Neutrophil (primary cell): Measurements from ENCODE around the gene MAP3K13.
"Not testable (repeated sequence)": the region's sequence is repeated elsewhere in the genome, so short reads cannot be mapped to it uniquely, and the experiment has no call there.

Experiments used
- H3K27ac ChIP-seq: fragments of 200-600 bp; sonication (generic); 2 replicates; pipeline ENCODE4 v1.5.1; 2016; ENCODE audit warnings: mild to moderate bottlenecking, moderate library complexity
- H3K27me3 ChIP-seq: fragments of 200-600 bp; sonication (generic); 2 replicates; pipeline ENCODE4 v1.6.0; 2016; ENCODE audit warnings: mild to moderate bottlenecking
- H3K36me3 ChIP-seq: fragments of 200-600 bp; sonication (generic); 2 replicates; pipeline ENCODE4 v1.5.1; 2017
- H3K4me1 ChIP-seq, 2 experiments: fragments of 200-600 bp in 1 of 2; sonication (generic) in 1 of 2; 1 replicate in 1 of 2; 2 replicates in 1 of 2; pipeline versions ENCODE4 v1.5.1 to v1.6.1; 2013 to 2016; ENCODE audit warnings: low read depth in 1 of 2, low read length in 1 of 2, mild to moderate bottlenecking in 1 of 2, moderate library complexity in 1 of 2; ENCODE audit not compliant: control insufficient read depth in 1 of 2, insufficient read depth in 1 of 2
- H3K4me3 ChIP-seq, 2 experiments: fragments of 200-600 bp in 1 of 2; sonication (generic) in 1 of 2; 1 replicate in 1 of 2; 2 replicates in 1 of 2; pipeline ENCODE4 v1.5.1; 2013 to 2016; ENCODE audit warnings: low read depth in 1 of 2, low read length in 1 of 2, mild to moderate bottlenecking in 1 of 2, moderate library complexity in 1 of 2
- H3K9me3 ChIP-seq: fragments of 200-600 bp; sonication (generic); 2 replicates; pipeline ENCODE4 v1.5.1; 2016
- CTCF ChIP-seq: fragments of 200-600 bp; sonication (generic); IDR thresholded peaks from 2 replicates; pipeline ENCODE4 v1.5.1; 2016; ENCODE audit warnings: antibody characterized with exemption

Gene MAP3K13

GRCh38 chr3:185366074-185366335, 3.1 kb downstream of the MAP3K13 start:
- Histone ChIP-seq H3K27me3 (peaks cover 71% of the 10 kb centered on the region), H3K4me1 (peaks cover 4 to 13% of the 10 kb centered on the region in 2 experiments), H3K36me3 (no peaks in the 10 kb centered on the region), H3K27ac (no peak overlapping the region), H3K9me3 (no peaks in the 10 kb centered on the region), H3K4me3 (no peak overlapping the region)
- no peak for TF ChIP-seq CTCF

DNA sequence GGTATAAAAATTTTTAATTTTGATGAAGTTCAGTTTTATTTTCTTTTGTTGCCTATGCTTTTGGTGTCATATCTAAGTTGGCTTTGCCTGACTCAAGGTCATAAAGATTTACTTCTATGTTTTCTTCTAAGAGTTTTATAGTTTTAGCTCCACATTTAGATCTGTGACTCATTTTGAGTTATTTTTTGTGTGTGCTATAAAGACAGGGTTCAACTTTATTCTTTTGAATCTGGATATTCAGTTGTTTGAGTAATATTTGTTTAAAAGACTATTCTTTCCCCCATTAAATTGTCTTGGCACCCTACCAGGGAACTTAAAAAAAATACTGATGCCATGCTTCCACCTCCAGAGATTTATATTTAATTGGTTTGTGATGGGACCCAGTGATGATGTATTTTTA, 4.0 kb downstream of the MAP3K13 start:
- H3K9me3 ChIP-seq: no peaks in the 10 kb centered on the region
- no peak for TF ChIP-seq CTCF
- peaks cover 75% of the 10 kb centered on the region for H3K27me3 ChIP-seq
- H3K4me3 ChIP-seq: no peak overlapping the region
- no peak overlapping the region for H3K27ac ChIP-seq
- no peaks in the 10 kb centered on the region for H3K36me3 ChIP-seq
- H3K4me1 ChIP-seq: peaks cover 4 to 13% of the 10 kb centered on the region in 2 experiments

GRCh38 chr3:185370349-185370748, 7.4 kb downstream of the MAP3K13 start:
- not testable (repeated sequence) for H3K4me1 ChIP-seq, H3K27ac ChIP-seq, H3K36me3 ChIP-seq, H3K9me3 ChIP-seq, H3K4me3 ChIP-seq
- peaks cover 42% of the 10 kb centered on the region for H3K27me3 ChIP-seq

- TF ChIP-seq CTCF: no peak
- no peaks in the 10 kb centered on the region for H3K36me3 ChIP-seq
- peaks cover 32% of the 10 kb centered on the region for H3K27me3 ChIP-seq
- no peaks in the 10 kb centered on the region for H3K4me1 ChIP-seq
- H3K4me3 ChIP-seq: no peak overlapping the region
- no peak overlapping the region for H3K27ac ChIP-seq
- H3K9me3 ChIP-seq: no peaks in the 10 kb centered on the region
Measured at GRCh38 chr3:185371306-185372074, 8.6 kb downstream of the MAP3K13 start.

- Histone ChIP-seq H3K4me3 (no peak overlapping the region), H3K9me3 (no peaks in the 10 kb centered on the region), H3K27ac (no peak overlapping the region), H3K36me3 (no peaks in the 10 kb centered on the region), H3K27me3 (no peaks in the 10 kb centered on the region), H3K4me1 (no peaks in the 10 kb centered on the region)
- TF ChIP-seq CTCF: no peak
Measured at GRCh38 chr3:185381320-185382058, 18.6 kb downstream of the MAP3K13 start.

DNA sequence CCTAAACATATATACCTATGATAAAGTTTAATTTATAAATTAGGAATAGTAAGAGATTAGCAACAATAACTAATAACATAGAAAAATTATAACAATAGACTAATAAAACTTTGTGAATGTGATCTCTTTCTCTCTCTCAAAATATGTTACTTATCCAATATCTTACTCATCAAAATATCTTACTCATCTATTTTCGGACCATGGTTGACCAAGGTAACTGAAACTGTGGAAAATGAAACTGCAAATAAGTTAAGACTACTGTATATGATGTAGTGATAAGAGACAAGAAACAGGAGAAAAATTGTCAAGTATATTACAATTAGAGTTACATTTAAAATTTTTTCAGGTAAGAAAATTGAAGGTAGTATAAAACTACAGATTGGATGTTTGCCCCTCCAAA, 19.2 kb downstream of the MAP3K13 start:
- Histone ChIP-seq H3K4me1 (no peaks in the 10 kb centered on the region), H3K27me3 (no peaks in the 10 kb centered on the region), H3K27ac (no peak overlapping the region), H3K36me3 (no peaks in the 10 kb centered on the region), H3K4me3 (no peak overlapping the region), H3K9me3 (no peaks in the 10 kb centered on the region)
- TF ChIP-seq CTCF: no peak

GRCh38 chr3:185386515-185386914, 23.6 kb downstream of the MAP3K13 start:
- H3K27ac ChIP-seq: not testable (repeated sequence)

More at GRCh38 chr3:185386515-185386914, 23.6 kb downstream of the MAP3K13 start:
- H3K36me3 ChIP-seq, H3K9me3 ChIP-seq, H3K4me1 ChIP-seq, H3K4me3 ChIP-seq, H3K27me3 ChIP-seq: not testable (repeated sequence)
